Neuronal stem cell (in vitro differentiated cells): Measurements from ENCODE around the gene FHIT.

Experiments used
- DNase-seq: peaks from one replicate; pipeline ENCODE4 v3.0.0-alpha.2; 2013; ENCODE audit warnings: low spot score
- H2AFZ ChIP-seq: one replicate; pipeline ENCODE4 v1.6.1; 2013; ENCODE audit warnings: mild to moderate bottlenecking, low read length, inconsistent platforms
- H2AK5ac ChIP-seq: 2 replicates; pipeline ENCODE4 v1.6.1; 2013; ENCODE audit warnings: low read depth, mild to moderate bottlenecking, inconsistent platforms, low read length, moderate library complexity, mixed read lengths
- H2BK120ac ChIP-seq: 2 replicates; pipeline ENCODE4 v1.6.1; 2013; ENCODE audit warnings: low read depth, mild to moderate bottlenecking, inconsistent platforms, low read length, moderate library complexity, mixed read lengths
- H2BK12ac ChIP-seq: one replicate; pipeline ENCODE4 v1.6.1; 2013; ENCODE audit warnings: low read length, inconsistent platforms
- H2BK15ac ChIP-seq: 2 replicates; pipeline ENCODE4 v1.6.1; 2013; ENCODE audit warnings: mild to moderate bottlenecking, low read length, inconsistent platforms, mixed read lengths
- H2BK5ac ChIP-seq: one replicate; pipeline ENCODE4 v1.6.1; 2013; ENCODE audit warnings: inconsistent platforms, mild to moderate bottlenecking, low read length, moderate library complexity
- H3K14ac ChIP-seq: one replicate; pipeline ENCODE4 v1.6.1; 2013; ENCODE audit warnings: low read length, inconsistent platforms
- H3K18ac ChIP-seq: 2 replicates; pipeline ENCODE4 v1.6.1; 2013; ENCODE audit warnings: low read length, inconsistent platforms
- H3K23ac ChIP-seq: 2 replicates; pipeline ENCODE4 v1.6.1; 2013; ENCODE audit warnings: low read depth, mild to moderate bottlenecking, mixed read lengths, low read length, inconsistent platforms; ENCODE audit not compliant: poor library complexity
- H3K27ac ChIP-seq: replicated peaks from 3 replicates; pipeline ENCODE4 v1.5.1; 2013; ENCODE audit warnings: low read length, inconsistent platforms
- H3K27me3 ChIP-seq, 3 experiments: 2 replicates each; pipeline ENCODE4 v1.6.1; 2013; ENCODE audit warnings: low read length in 3 of 3, mild to moderate bottlenecking in 2 of 3, inconsistent platforms in 1 of 3, low read depth in 1 of 3, mixed read lengths in 1 of 3, moderate library complexity in 1 of 3; ENCODE audit not compliant: control insufficient read depth in 3 of 3, insufficient read depth in 3 of 3
- H3K36me3 ChIP-seq, 2 donors: replicated peaks in 1 of 2; 2 replicates each; pipeline ENCODE4 v1.6.1; 2013; ENCODE audit warnings: low read length in 2 of 2; ENCODE audit not compliant: control insufficient read depth in 2 of 2, insufficient read depth in 2 of 2
- H3K4ac ChIP-seq: 2 replicates; pipeline ENCODE4 v1.6.1; 2013; ENCODE audit warnings: inconsistent platforms, mild to moderate bottlenecking, low read length, moderate library complexity
- H3K4me1 ChIP-seq, 2 donors: 1 replicate in 1 of 2; 2 replicates in 1 of 2; pipeline ENCODE4 v1.6.1; 2013; ENCODE audit warnings: low read length in 2 of 2, low read depth in 1 of 2; ENCODE audit not compliant: control insufficient read depth in 2 of 2, insufficient read depth in 1 of 2
- H3K4me2 ChIP-seq: one replicate; pipeline ENCODE4 v1.6.1; 2013; ENCODE audit warnings: mild to moderate bottlenecking, low read length, inconsistent platforms; ENCODE audit not compliant: insufficient read depth, poor library complexity, severe bottlenecking
- H3K4me3 ChIP-seq, 2 donors: 2 replicates each; pipeline ENCODE4 v1.5.1; 2013; ENCODE audit warnings: low read length in 2 of 2, mild to moderate bottlenecking in 2 of 2, inconsistent platforms in 1 of 2, moderate library complexity in 1 of 2
- H3K79me1 ChIP-seq: one replicate; pipeline ENCODE4 v1.6.1; 2013; ENCODE audit warnings: low read depth, mild to moderate bottlenecking, inconsistent platforms, low read length, moderate library complexity
- H3K9ac ChIP-seq: one replicate; pipeline ENCODE4 v1.6.1; 2013; ENCODE audit warnings: mild to moderate bottlenecking, low read depth, low read length, inconsistent platforms; ENCODE audit not compliant: poor library complexity
- H3K9me3 ChIP-seq, 2 donors: replicated peaks in 1 of 2; 2 replicates each; pipeline versions ENCODE3 to v1.6.1; 2013; ENCODE audit warnings: low read length in 2 of 2, mild to moderate bottlenecking in 2 of 2, inconsistent platforms in 1 of 2, low read depth in 1 of 2, mixed read lengths in 1 of 2, moderate library complexity in 1 of 2; ENCODE audit not compliant: control insufficient read depth in 2 of 2, insufficient read depth in 1 of 2
- H4K8ac ChIP-seq: one replicate; pipeline ENCODE4 v1.6.1; 2013; ENCODE audit warnings: low read depth, mild to moderate bottlenecking, inconsistent platforms, low read length, moderate library complexity
- H4K91ac ChIP-seq: one replicate; pipeline ENCODE4 v1.6.1; 2013; ENCODE audit warnings: low read length, low read depth, mild to moderate bottlenecking, inconsistent platforms; ENCODE audit not compliant: poor library complexity
- WGBS, 2 donors: extraction: QIAGEN DNeasy Blood & Tissue Kit; methylation state at CpG; one replicate each; pipeline ENCODE4 v1.1.7; 2013; ENCODE audit warnings: missing lambda C conversion rate in 2 of 2, mixed read lengths in 1 of 2; ENCODE audit not compliant: insufficient read length in 2 of 2, insufficient replicate concordance in 1 of 2; ENCODE audit errors: extremely low coverage in 2 of 2; 5-methylcytosine and 5-hydroxymethylcytosine counted together

The FHIT gene

GRCh38 chr3:60053526-60054265 is 1197.6 kb downstream of the FHIT start:
- no peak for DNase-seq
- no peak overlapping the region for H3K23ac ChIP-seq
- H4K91ac ChIP-seq, result no peak overlapping the region
- no peak overlapping the region for H2BK120ac ChIP-seq
- no peaks in the 10 kb centered on the region for H3K36me3 ChIP-seq
- no CpG with 5 or more reads among the region's 3 CpGs for WGBS, 2 donors
- no peak overlapping the region for H4K8ac ChIP-seq
- no peak overlapping the region for H3K4me2 ChIP-seq
- no peak overlapping the region for H3K4me3 ChIP-seq
- no peak overlapping the region for H2AFZ ChIP-seq
- H2AK5ac ChIP-seq, result no peak overlapping the region
- no peaks in the 10 kb centered on the region for H3K79me1 ChIP-seq
- H2BK12ac ChIP-seq, result no peak overlapping the region
- H3K14ac ChIP-seq, result no peak overlapping the region
- no peaks in the 10 kb centered on the region for H3K9me3 ChIP-seq
- no peaks in the 10 kb centered on the region for H3K27me3 ChIP-seq
- no peak overlapping the region for H3K9ac ChIP-seq
- H2BK5ac ChIP-seq, result no peak overlapping the region
- H3K18ac ChIP-seq, result no peak overlapping the region
- H2BK15ac ChIP-seq, result no peak overlapping the region
- H3K27ac ChIP-seq, result no peak overlapping the region
- H3K4me1 ChIP-seq, result no peaks in the 10 kb centered on the region
- no peak overlapping the region for H3K4ac ChIP-seq

GRCh38 chr3:60048447-60048848 is 1202.8 kb downstream of the FHIT start:
- no CpG with 5 or more reads among the region's 12 CpGs for WGBS, 2 donors
- no peak overlapping the region for H3K23ac ChIP-seq
- no peak overlapping the region for H3K14ac ChIP-seq
- H3K4ac ChIP-seq, result no peak overlapping the region
- no peak overlapping the region for H2BK5ac ChIP-seq
- H3K4me3 ChIP-seq, result no peak overlapping the region
- no peak overlapping the region for H2BK120ac ChIP-seq
- H3K18ac ChIP-seq, result no peak overlapping the region
- DNase-seq, result no peak
- no peak overlapping the region for H2BK12ac ChIP-seq
- no peak overlapping the region for H3K9ac ChIP-seq
- no peak overlapping the region for H4K91ac ChIP-seq
- no peak overlapping the region for H3K4me2 ChIP-seq
- H2AK5ac ChIP-seq, result no peak overlapping the region
- H3K27ac ChIP-seq, result no peak overlapping the region
- H3K36me3 ChIP-seq, result no peaks in the 10 kb centered on the region
- H2BK15ac ChIP-seq, result no peak overlapping the region
- H4K8ac ChIP-seq, result no peak overlapping the region
- H2AFZ ChIP-seq, result no peak overlapping the region
- H3K27me3 ChIP-seq, result no peaks in the 10 kb centered on the region
- no peaks in the 10 kb centered on the region for H3K9me3 ChIP-seq
- H3K4me1 ChIP-seq, result no peaks in the 10 kb centered on the region
- no peaks in the 10 kb centered on the region for H3K79me1 ChIP-seq

- Histone ChIP-seq H2AFZ (no peak overlapping the region), H3K4ac (no peak overlapping the region), H3K18ac (no peak overlapping the region), H2BK12ac (no peak overlapping the region), H3K9ac (no peak overlapping the region), H3K79me1 (no peaks in the 10 kb centered on the region), H2BK5ac (no peak overlapping the region), H2BK15ac (no peak overlapping the region), H3K27me3 (no peaks in the 10 kb centered on the region), H4K8ac (no peak overlapping the region), H2AK5ac (no peak overlapping the region), H3K27ac (no peak overlapping the region), H3K4me2 (no peak overlapping the region), H2BK120ac (no peak overlapping the region), H4K91ac (no peak overlapping the region), H3K4me1 (no peaks in the 10 kb centered on the region), H3K9me3 (no peaks in the 10 kb centered on the region), H3K4me3 (no peak overlapping the region), H3K23ac (no peak overlapping the region), H3K14ac (no peak overlapping the region), H3K36me3 (no peaks in the 10 kb centered on the region)
- 100% methylated on average over 1 of the region's 9 CpGs; no CpG with 5 or more reads in 1 of the 2 donors for WGBS, 2 donors
- no peak for DNase-seq
Observed at GRCh38 chr3:60047426-60048200, 1203.6 kb downstream of the FHIT start.

- no peak overlapping the region for H3K4ac ChIP-seq
- H3K4me3 ChIP-seq, result no peak overlapping the region
- no peak overlapping the region for H3K23ac ChIP-seq
- no peak overlapping the region for H4K91ac ChIP-seq
- H3K27ac ChIP-seq, result no peak overlapping the region
- no peak for DNase-seq
- H3K9ac ChIP-seq, result no peak overlapping the region
- no peaks in the 10 kb centered on the region for H3K36me3 ChIP-seq
- H3K27me3 ChIP-seq, result no peaks in the 10 kb centered on the region
- H3K4me2 ChIP-seq, result no peak overlapping the region
- no CpG with 5 or more reads among the region's 6 CpGs for WGBS, 2 donors
- no peak overlapping the region for H2AFZ ChIP-seq
- no peak overlapping the region for H2BK5ac ChIP-seq
- H2BK15ac ChIP-seq, result no peak overlapping the region
- H3K14ac ChIP-seq, result no peak overlapping the region
- H3K9me3 ChIP-seq, result no peaks in the 10 kb centered on the region
- H4K8ac ChIP-seq, result no peak overlapping the region
- no peak overlapping the region for H2BK120ac ChIP-seq
- H3K4me1 ChIP-seq, result no peaks in the 10 kb centered on the region
- H2AK5ac ChIP-seq, result no peak overlapping the region
- peak overlapping the region; percentile 42 for H3K18ac ChIP-seq
- H3K79me1 ChIP-seq, result no peaks in the 10 kb centered on the region
- H2BK12ac ChIP-seq, result no peak overlapping the region
Observed at GRCh38 chr3:60046210-60046609, 1205.0 kb downstream of the FHIT start.
